ENCODE measurements around the gene GMDS.

The GMDS gene

GRCh38 chr6:2055143-2055542 lies 190.3 kb downstream of the GMDS start:
- Mint-ChIP-seq H3K4me3 (no peak overlapping the region), H3K9me3 (no peaks in the 10 kb centered on the region), H3K36me3 (ENCODE audit: insufficient read depth) (no peaks in the 10 kb centered on the region), H3K27me3 (no peaks in the 10 kb centered on the region), H3K27ac (no peak overlapping the region), H3K4me1 (ENCODE audit: low read depth in 2 of 2) (peaks cover 0 to 4% of the 10 kb centered on the region in 2 donors)
- no peak for DNase-seq
- ATAC-seq (replicated peaks): no peak

GRCh38 chr6:2054516-2055067 lies 190.8 kb downstream of the GMDS start:
- ATAC-seq (replicated peaks): no peak
- no peak for DNase-seq
- peaks cover 0 to 7% of the 10 kb centered on the region in 2 donors for H3K4me1 Mint-ChIP-seq (ENCODE audit: low read depth in 2 of 2)
- no peak overlapping the region for H3K4me3 Mint-ChIP-seq
- no peak overlapping the region for H3K27ac Mint-ChIP-seq
- H3K27me3 Mint-ChIP-seq: no peaks in the 10 kb centered on the region
- H3K36me3 Mint-ChIP-seq (ENCODE audit: insufficient read depth): no peaks in the 10 kb centered on the region
- H3K9me3 Mint-ChIP-seq: no peaks in the 10 kb centered on the region

GRCh38 chr6:2053691-2054090 lies 191.7 kb downstream of the GMDS start:
- Mint-ChIP-seq H3K36me3 (ENCODE audit: insufficient read depth) (no peaks in the 10 kb centered on the region), H3K4me3 (no peak overlapping the region), H3K4me1 (ENCODE audit: low read depth in 2 of 2) (peaks cover 0 to 8% of the 10 kb centered on the region in 2 donors), H3K27ac (no peak overlapping the region), H3K9me3 (no peaks in the 10 kb centered on the region), H3K27me3 (no peaks in the 10 kb centered on the region)
- no peak for DNase-seq
- ATAC-seq (replicated peaks): no peak

GRCh38 chr6:2047855-2048254 lies 197.6 kb downstream of the GMDS start:
- Mint-ChIP-seq H3K27me3 (no peaks in the 10 kb centered on the region), H3K27ac (no peak overlapping the region), H3K4me3 (no peak overlapping the region), H3K4me1 (ENCODE audit: low read depth in 2 of 2) (peaks cover 0 to 4% of the 10 kb centered on the region in 2 donors), H3K36me3 (ENCODE audit: insufficient read depth) (no peaks in the 10 kb centered on the region), H3K9me3 (no peaks in the 10 kb centered on the region)
- DNase-seq: no peak
- no peak for ATAC-seq (replicated peaks)

- no peak for ATAC-seq (replicated peaks)
- Mint-ChIP-seq H3K9me3 (no peaks in the 10 kb centered on the region), H3K36me3 (ENCODE audit: insufficient read depth) (no peaks in the 10 kb centered on the region)
These were observed 201.2 kb downstream of the GMDS start for GRCh38 chr6:2044192-2044591.

GRCh38 chr6:2042956-2043648 lies 202.3 kb downstream of the GMDS start:
- no peaks in the 10 kb centered on the region for H3K9me3 Mint-ChIP-seq
- H3K27ac Mint-ChIP-seq: no peak overlapping the region
- DNase-seq: no peak
- H3K27me3 Mint-ChIP-seq: no peaks in the 10 kb centered on the region
- no peak overlapping the region for H3K4me3 Mint-ChIP-seq
- H3K36me3 Mint-ChIP-seq (ENCODE audit: insufficient read depth): no peaks in the 10 kb centered on the region
- ATAC-seq (replicated peaks): no peak
- H3K4me1 Mint-ChIP-seq (ENCODE audit: low read depth in 2 of 2): peaks cover 9 to 15% of the 10 kb centered on the region in 2 donors

More at GRCh38 chr6:2044192-2044591, 201.2 kb downstream of the GMDS start:
- Mint-ChIP-seq H3K27ac (no peak overlapping the region), H3K27me3 (no peaks in the 10 kb centered on the region), H3K4me3 (no peak overlapping the region), H3K4me1 (ENCODE audit: low read depth in 2 of 2) (peaks cover 2 to 5% of the 10 kb centered on the region in 2 donors)
- DNase-seq: no peak

GRCh38 chr6:2038092-2038491 lies 207.3 kb downstream of the GMDS start:
- peak overlapping the region; percentile 15 to 20 for H3K4me3 Mint-ChIP-seq
- peaks cover 16 to 22% of the 10 kb centered on the region in 2 donors for H3K4me1 Mint-ChIP-seq (ENCODE audit: low read depth in 2 of 2)
- H3K27ac Mint-ChIP-seq: no peak overlapping the region
- peaks cover 2% of the 10 kb centered on the region for H3K36me3 Mint-ChIP-seq (ENCODE audit: insufficient read depth)
- ATAC-seq (replicated peaks) (peak; percentile 93), DNase-seq (peak; percentile 3 to 11 (median 9))
- no peaks in the 10 kb centered on the region for H3K9me3 Mint-ChIP-seq
- no peaks in the 10 kb centered on the region for H3K27me3 Mint-ChIP-seq

GRCh38 chr6:2037237-2037926 lies 208.0 kb downstream of the GMDS start:
- Mint-ChIP-seq H3K27me3 (no peaks in the 10 kb centered on the region), H3K36me3 (ENCODE audit: insufficient read depth) (peaks cover 2% of the 10 kb centered on the region), H3K4me1 (ENCODE audit: low read depth in 2 of 2) (peaks cover 16 to 22% of the 10 kb centered on the region in 2 donors), H3K9me3 (no peaks in the 10 kb centered on the region), H3K27ac (no peak overlapping the region), H3K4me3 (no peak overlapping the region)
- DNase-seq (no peak), ATAC-seq (replicated peaks) (no peak)

- Mint-ChIP-seq H3K4me3 (no peak overlapping the region), H3K27me3 (no peaks in the 10 kb centered on the region), H3K27ac (no peak overlapping the region), H3K4me1 (ENCODE audit: low read depth in 2 of 2) (peaks cover 14 to 22% of the 10 kb centered on the region in 2 donors), H3K36me3 (ENCODE audit: insufficient read depth) (peaks cover 2% of the 10 kb centered on the region), H3K9me3 (no peaks in the 10 kb centered on the region)
- ATAC-seq (replicated peaks) (no peak), DNase-seq (no peak)
These were observed 208.7 kb downstream of the GMDS start for GRCh38 chr6:2036710-2037023.

GRCh38 chr6:2035826-2036709 lies 209.3 kb downstream of the GMDS start:
- H3K4me3 Mint-ChIP-seq: no peak overlapping the region
- ATAC-seq (replicated peaks) (no peak), DNase-seq (no peak)
- no peak overlapping the region for H3K27ac Mint-ChIP-seq
- peaks cover 14 to 22% of the 10 kb centered on the region in 2 donors for H3K4me1 Mint-ChIP-seq (ENCODE audit: low read depth in 2 of 2)
- H3K9me3 Mint-ChIP-seq: no peaks in the 10 kb centered on the region
- no peaks in the 10 kb centered on the region for H3K27me3 Mint-ChIP-seq
- peaks cover 2% of the 10 kb centered on the region for H3K36me3 Mint-ChIP-seq (ENCODE audit: insufficient read depth)

- Mint-ChIP-seq H3K4me1 (ENCODE audit: low read depth in 2 of 2) (peaks cover 14 to 17% of the 10 kb centered on the region in 2 donors), H3K4me3 (no peak overlapping the region), H3K36me3 (ENCODE audit: insufficient read depth) (peaks cover 2% of the 10 kb centered on the region), H3K27me3 (no peaks in the 10 kb centered on the region), H3K9me3 (no peaks in the 10 kb centered on the region), H3K27ac (no peak overlapping the region)
- no peak for DNase-seq
- no peak for ATAC-seq (replicated peaks)
These were observed 210.4 kb downstream of the GMDS start for GRCh38 chr6:2035046-2035445.

GRCh38 chr6:2034256-2034655 lies 211.1 kb downstream of the GMDS start:
- Mint-ChIP-seq H3K9me3 (no peaks in the 10 kb centered on the region), H3K36me3 (ENCODE audit: insufficient read depth) (peaks cover 2% of the 10 kb centered on the region), H3K4me3 (no peak overlapping the region), H3K4me1 (ENCODE audit: low read depth in 2 of 2) (peaks cover 14 to 17% of the 10 kb centered on the region in 2 donors), H3K27ac (no peak overlapping the region), H3K27me3 (no peaks in the 10 kb centered on the region)
- no peak for ATAC-seq (replicated peaks)
- no peak for DNase-seq

GRCh38 chr6:2033544-2033943 lies 211.9 kb downstream of the GMDS start:
- Mint-ChIP-seq H3K27ac (no peak overlapping the region), H3K4me1 (ENCODE audit: low read depth in 2 of 2) (peaks cover 13% of the 10 kb centered on the region in 2 donors), H3K4me3 (no peak overlapping the region), H3K9me3 (no peaks in the 10 kb centered on the region), H3K36me3 (ENCODE audit: insufficient read depth) (peaks cover 2% of the 10 kb centered on the region), H3K27me3 (no peaks in the 10 kb centered on the region)
- DNase-seq: no peak
- ATAC-seq (replicated peaks): no peak
